Kasumi-1 (cell line): ENCODE results near the gene CHMP6.
A peak's percentile ranks its signal among the peaks of the same experiment; 100 is the strongest.

Source experiments
- DNase-seq, 2 experiments: peaks; one replicate each; lab custom pipeline; 2025; lab: John Stamatoyannopoulos, UW

Gene CHMP6

GRCh38 chr17:80991645-80992076 lies at the start of gene CHMP6:
CHMP6 (plus strand) TSS chr17:80991841; CDS start chr17:80991919, 78 bp downstream.
- peak; percentile 54 to 69 for DNase-seq

DNA sequence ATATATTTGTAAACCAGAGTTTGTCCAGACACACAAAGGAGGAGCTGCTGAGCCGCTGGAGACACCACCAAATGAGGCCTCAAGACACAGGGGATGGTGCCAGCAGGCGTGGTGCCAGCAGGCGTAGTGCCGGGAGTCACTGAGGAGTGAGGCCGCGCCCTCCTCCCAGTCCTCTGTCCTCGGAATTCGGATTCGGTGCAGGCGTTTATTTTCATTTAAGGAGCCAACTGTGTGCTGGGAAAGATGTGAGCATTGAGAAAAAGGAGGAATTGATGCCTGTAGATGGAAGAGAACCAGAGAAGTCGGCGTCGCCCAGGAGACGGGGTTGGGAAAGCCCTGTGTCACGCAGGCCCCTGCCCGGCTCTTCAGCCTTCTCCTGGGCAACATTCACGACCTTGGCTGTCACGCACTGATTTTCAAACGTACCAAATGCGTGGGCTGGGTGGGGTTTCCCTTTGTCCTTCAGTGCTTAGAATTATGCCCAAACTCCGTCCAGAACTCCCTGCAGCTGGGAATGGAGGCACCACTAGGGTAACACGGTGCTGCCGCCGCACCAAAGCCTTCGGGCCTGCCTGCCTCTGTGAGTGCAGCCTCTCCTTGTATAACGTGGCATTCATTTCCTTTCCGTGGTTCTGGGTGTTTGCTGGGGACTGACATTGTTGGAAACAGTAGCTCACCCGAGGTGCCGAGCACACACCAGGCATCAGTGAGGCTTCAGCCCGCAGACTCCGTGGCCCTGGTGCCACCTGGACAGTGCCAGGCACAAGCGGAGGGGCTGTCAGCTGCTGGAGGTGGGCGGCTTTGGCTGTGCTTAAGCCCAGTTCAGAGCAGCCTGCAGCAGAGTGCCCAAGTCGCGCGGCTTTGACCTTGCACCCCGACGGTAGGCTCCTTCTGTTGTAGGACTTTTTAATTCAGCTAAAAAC lies 49.0 kb upstream of the CHMP6 start:
- no peak for DNase-seq

DNA sequence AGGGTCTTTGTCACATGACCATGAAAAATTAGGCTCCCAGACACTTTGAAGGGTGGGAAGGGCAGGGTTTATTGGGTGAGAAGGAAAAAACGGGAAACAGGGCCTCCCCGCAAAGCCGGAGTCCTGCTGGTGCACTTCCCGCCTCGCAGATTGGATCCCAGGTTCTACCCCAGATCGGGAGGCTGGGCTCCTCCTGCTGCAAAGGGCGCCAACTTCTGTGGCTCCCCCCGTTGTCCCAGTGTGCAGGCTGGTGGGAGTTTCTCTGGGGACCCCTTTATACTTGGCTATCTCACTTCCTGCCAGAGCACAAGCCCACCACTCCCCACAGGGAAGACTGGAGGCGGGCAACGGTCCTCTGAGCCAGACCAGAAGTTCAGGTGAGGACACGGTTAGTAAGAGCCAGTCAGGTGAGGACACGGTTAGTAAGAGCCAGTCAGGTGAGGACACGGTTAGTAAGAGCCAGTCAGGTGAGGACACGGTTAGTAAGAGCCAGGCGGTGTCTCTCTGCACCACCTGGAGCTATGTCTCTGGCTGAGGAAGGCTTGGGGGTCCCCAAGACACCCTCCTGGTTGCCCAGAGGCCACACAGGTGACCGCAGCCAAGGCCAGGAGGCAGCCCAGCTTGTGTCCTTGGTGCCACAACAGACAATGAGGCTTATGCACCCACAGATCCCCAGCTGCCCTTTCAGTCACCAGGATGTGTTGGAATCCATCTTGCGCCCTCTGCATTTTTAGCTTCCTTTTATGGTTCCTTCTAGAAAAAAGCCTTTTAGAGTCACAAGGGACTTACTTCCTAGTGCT lies 48.1 kb upstream of the CHMP6 start:
- DNase-seq, result no peak

DNA sequence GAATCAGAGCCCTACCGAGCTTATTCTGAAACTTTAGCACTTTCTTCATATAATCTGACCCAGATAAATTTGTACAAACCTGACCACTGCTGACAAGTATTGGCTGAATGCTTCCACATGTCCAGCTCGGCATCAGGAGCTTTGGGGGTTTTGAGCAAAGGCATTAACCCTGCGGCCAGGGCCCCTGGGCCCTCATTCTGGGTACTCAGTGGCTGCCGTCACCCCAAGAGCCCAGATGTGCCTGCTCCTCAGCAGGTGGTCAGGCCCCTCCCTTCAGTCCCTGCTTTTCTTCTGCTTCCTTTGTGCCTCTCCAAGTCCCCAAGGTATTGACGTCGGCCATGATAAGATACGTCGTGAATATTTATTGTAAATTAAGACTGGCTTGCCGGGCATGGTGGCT lies 47.3 kb upstream of the CHMP6 start:
- DNase-seq, result no peak

DNA sequence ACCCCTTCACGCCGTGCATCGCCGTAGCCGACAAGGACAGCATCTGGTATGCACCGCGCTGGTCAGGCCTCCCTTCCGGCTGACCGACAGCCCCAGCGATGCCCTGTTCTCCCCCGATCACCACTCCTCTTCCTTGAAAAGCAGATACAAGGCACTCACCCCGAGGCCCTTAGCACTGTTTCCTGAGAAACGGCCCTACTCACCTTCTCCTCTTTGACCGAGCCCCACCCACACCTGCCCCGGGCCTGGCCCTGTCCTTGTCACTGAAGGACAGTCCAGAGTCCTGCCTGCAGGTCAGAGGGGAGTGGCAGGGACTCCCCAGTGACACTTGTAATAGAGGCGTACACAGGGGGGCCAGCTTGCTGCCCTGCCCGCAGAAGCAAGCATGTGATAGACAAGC lies 45.9 kb upstream of the CHMP6 start:
- no peak for DNase-seq

DNA sequence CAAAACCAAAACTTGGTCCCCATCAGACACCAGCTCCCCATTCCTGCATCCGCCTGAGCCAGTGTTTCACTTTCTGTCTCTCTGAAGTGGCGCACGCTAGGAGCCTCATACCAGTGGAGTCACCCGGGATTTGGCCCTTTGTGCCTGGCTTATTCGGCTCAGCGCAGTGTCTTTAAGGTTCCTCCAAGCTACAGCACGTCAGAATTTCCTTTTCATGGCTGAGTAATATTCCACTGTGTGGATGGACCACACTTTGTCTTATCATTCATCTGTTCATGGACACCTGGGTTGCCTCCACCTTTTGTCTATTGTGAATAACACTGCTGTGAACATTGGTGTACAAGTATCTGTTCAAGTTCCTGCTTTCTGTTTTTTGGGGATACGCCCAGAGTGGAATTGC lies 45.2 kb upstream of the CHMP6 start:
- DNase-seq, result no peak

DNA sequence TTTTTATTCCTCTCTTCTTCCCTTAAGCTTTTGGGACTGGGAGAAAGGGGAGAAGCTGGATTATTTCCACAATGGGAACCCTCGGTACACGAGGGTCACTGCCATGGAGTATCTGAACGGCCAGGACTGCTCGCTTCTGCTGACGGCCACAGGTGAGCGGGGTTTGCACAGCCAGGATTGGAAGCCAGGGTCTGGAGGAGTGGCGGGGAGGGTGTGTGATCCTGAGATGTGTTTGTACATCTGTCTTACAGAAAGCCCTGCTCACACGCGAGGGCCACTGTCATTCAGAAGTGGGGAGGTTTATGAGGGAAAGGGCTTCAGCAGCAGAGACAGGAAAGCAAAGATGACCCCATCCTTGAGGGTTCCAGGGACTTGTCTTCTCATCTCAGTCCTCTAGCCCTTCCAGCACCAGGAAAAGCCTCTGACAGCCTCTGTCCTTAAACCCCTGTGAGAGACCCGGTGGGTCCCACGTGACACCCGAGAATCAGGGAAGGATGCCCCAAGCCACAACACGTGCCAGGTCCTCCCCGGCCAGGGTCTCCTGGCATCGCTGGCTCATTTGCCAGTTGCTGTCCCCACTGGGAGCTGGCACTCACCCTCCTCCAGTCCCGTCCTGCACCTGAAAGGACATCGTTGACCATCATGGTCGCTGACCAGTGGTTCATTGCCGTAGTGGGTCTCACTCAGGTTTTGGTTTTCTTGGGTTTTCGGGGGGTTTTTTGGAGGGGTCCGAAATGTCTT lies 44.3 kb upstream of the CHMP6 start:
- DNase-seq, result no peak

- no peak for DNase-seq
Observed at GRCh38 chr17:80948019-80948975, 43.3 kb upstream of the CHMP6 start.

- no peak for DNase-seq
Observed at GRCh38 chr17:80948976-80949450, 42.6 kb upstream of the CHMP6 start.

DNA sequence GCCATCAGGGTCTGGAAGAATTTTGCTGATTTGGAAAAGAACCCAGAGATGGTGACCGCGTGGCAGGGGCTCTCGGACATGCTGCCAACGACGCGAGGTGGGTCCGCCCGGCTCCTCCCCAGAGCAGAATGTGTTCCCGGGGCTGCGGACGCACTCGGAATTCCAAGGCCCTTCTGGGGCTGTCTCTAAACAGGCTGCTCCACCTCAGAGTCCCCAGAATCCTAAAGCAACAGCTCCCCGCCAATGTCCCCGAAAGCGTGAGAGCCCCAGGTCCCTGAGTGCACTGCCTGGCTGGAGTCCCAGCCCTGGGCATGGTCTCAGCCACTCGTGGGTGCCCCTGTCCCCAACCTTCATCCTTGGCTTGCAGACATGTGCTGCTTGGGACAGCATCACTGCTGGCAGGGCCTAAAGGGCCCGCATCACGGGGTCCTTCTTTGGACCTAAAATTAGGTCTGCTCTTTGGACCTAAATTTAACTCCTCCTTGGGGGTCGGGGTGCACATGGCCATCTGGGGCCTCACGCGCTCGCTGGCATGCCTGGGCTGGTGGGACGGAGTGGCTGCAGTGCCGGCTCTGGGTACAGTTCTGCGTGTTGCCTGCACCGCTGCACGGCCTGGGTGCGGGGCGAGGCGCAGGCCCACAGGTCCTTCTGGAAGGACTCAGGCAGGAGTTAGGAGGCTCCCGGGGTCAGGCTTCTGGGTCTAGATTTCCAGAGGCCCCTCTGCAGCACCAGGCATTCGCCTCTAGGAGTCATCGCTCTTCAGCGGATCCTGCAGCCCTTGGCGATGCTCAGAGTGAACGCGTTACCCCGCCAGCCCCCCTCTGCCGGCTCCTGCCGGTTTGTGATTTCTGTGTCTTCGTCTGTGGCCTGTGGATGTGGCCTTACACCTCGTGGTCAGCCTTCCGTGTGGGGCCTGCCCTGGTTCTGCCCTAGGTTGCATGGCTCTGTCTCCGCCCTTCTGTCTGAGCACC lies 41.9 kb upstream of the CHMP6 start:
- DNase-seq, result peak in 1 of 2 experiments; percentile 12

- no peak for DNase-seq
Observed at GRCh38 chr17:80950466-80951120, 41.0 kb upstream of the CHMP6 start.

DNA sequence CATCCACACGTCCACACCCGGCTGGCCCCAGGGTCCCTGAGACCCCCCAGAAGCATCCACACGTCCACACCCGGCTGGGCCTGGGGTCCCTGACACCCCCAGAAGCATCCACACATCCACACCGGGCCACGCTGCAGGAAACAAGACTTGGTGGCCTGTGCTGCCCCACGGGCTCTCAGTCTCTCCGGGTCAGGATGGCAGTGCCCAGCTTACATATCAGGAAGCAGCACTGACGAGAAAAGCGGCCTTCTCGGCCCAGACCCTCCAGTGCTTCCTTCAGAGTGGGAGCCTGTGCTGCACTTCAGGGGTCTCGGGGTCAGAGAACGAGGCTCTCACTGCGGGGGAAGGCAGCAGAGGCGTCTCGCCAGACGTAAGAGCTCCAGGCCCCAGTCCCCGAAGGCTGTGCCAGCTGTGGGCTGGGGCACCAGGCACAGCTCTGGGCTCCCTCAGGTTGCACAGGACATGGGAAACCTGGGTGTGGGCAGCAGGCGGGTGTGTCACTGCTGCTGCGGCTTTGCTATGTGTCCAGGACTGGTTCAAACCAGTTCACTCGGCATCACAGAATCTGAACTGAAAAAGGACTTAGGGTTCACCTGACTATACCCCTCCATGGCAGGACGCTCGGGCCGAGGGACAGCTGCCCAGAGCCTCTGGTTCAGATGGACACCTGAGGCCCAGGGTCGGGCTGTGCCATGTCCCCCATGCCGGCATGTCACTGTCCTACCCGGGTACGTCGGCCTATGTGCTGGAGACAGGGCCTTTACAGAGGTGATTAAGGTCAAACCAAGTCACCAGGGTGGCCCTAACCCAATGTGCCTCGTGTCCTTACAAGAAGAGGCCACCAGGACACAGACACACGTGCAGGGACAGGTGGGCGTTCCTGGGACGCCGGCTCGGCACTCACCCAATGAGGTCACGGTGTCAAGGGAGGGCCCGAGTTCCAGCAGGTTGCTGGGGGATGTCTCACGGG lies 40.2 kb upstream of the CHMP6 start:
- DNase-seq, result no peak

DNA sequence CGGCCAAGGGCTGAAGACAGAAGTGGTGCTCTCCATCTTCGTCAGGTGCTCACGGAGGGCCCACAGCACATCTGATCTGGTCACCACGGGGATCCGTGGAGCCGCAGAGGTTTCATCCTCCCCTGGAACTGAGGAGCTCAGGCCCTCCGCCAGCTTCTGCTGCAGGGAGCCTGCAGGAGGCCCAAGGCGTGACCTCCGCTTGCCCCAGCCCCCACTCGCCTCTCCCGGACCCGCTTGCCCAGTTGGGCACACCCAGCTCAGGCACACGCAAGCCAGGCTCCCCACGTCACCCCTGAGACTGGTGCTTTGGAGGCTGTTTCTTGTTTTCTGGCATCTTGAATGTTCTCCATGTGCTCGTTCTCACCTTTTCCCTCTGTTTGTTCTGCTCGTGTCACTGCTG lies 39.4 kb upstream of the CHMP6 start:
- DNase-seq, result no peak

GRCh38 chr17:80953471-80954315 lies 37.9 kb upstream of the CHMP6 start:
- DNase-seq, result peak in 1 of 2 experiments; percentile 18

GRCh38 chr17:80955078-80955477 lies 36.6 kb upstream of the CHMP6 start:
- no peak for DNase-seq

DNA sequence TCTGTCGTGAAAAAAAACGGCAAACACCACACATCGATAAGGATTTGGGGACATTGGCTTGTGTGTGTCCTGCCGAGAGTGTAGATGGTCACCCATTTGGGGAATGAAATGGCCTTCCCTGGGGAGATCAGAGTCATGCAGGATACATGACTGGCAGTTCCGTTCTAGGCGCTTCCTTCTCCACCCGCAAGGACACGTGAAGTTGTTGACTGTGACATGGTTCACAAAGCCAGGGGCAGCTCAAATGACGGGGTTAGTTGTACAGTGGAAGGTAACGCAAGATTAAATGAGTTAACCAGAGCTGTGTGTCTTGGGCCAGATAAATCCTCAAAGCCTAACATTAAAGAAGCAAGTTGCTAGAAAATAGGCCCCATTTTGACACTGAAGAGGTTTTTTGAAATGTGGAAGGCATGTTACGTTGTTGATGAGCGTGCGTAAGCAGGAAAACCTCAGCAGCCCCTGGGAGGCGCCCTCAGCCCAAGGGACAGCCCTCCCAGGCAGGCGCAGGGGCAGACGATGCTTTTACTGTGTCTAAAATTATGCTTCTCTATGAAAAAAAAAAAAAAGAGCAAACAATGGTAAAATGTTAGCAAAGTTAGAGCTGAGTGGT lies 35.9 kb upstream of the CHMP6 start:
- no peak for DNase-seq
